Activated naive CD4-positive, alpha-beta T cell treated with Interleukin-2 at 50 U/mL for 16 hours (primary cell): Measurements from ENCODE around the gene C2orf69.

ENCODE experiments used
- DNase-seq: peaks from one replicate; pipeline ENCODE4 v3.0.0-alpha.2; 2020

The C2orf69 gene

GRCh38 chr2:199973703-199974102 lies 62.6 kb downstream of the C2orf69 start:
- no peak for DNase-seq

GRCh38 chr2:199975273-199975895 lies 64.3 kb downstream of the C2orf69 start:
- DNase-seq: no peak
